ENCODE measurements around the gene LANCL2.

DNA sequence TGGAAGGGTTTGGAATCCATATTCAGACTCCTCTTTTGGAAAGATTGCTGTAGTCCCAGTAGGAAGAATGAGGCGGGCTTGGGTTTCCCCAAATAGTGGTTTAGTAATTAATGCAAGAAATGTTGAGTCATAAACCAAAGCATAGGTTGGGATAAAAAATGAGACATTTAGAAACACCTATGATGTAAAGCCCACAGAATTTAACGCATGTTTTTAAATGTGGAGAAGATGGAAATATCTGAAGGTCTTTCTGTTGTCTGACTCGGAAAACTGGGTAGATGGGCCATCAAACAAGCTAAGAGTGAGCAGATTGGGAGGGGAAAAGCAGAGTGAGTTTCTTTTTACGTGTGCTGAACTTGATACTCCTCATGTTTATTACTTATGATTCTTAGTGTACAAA is 62.2 kb downstream of the LANCL2 start:
- TF ChIP-seq BHLHE40 (IDR thresholded peaks at IDR 0.05; ENCODE audit: low read depth, low read length) (no peak), FOS (IDR thresholded peaks at IDR 0.05; ENCODE audit: low read depth, low read length) (no peak), POLR2A (IDR thresholded peaks at IDR 0.05; ENCODE audit: low read depth, low read length) (no peak), RFX5 (IDR thresholded peaks at IDR 0.05; ENCODE audit: low read depth, low read length) (no peak), MXI1 (IDR thresholded peaks at IDR 0.05; ENCODE audit: borderline replicate concordance, low read depth, low read length) (no peak), SMC3 (IDR thresholded peaks at IDR 0.05; ENCODE audit: low read depth, low read length) (no peak), CEBPB (IDR thresholded peaks at IDR 0.05; ENCODE audit: low read depth, low read length) (no peak), RAD21 (IDR thresholded peaks at IDR 0.05; ENCODE audit: low read length) (no peak), CHD1 (IDR thresholded peaks at IDR 0.05; ENCODE audit: low read depth, low read length) (no peak), MAFK (IDR thresholded peaks at IDR 0.05; ENCODE audit: low read depth, low read length) (no peak)
- TF ChIP-seq, protein P1, sequence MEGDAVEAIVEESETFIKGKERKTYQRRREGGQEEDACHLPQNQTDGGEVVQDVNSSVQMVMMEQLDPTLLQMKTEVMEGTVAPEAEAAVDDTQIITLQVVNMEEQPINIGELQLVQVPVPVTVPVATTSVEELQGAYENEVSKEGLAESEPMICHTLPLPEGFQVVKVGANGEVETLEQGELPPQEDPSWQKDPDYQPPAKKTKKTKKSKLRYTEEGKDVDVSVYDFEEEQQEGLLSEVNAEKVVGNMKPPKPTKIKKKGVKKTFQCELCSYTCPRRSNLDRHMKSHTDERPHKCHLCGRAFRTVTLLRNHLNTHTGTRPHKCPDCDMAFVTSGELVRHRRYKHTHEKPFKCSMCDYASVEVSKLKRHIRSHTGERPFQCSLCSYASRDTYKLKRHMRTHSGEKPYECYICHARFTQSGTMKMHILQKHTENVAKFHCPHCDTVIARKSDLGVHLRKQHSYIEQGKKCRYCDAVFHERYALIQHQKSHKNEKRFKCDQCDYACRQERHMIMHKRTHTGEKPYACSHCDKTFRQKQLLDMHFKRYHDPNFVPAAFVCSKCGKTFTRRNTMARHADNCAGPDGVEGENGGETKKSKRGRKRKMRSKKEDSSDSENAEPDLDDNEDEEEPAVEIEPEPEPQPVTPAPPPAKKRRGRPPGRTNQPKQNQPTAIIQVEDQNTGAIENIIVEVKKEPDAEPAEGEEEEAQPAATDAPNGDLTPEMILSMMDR (conservative IDR thresholded peaks at IDR 0.05; ENCODE audit: low read depth, low read length), result no peak

Data from IMR-90 (cell line).